Gastroesophageal sphincter (tissue), 3 donors: ENCODE measurements around the gene MIPOL1.

ENCODE experiments used
- EP300 ChIP-seq: sonication (generic); formaldehyde crosslinking; IDR thresholded peaks from one replicate; pipeline ENCODE4 v1.6.1; 2017; ENCODE audit warnings: antibody characterized with exemption, mild to moderate bottlenecking
- POLR2A ChIP-seq, 2 donors: fragments of 450-650 bp; IDR thresholded peaks; one replicate each; pipeline ENCODE4 v1.6.1; 2017; ENCODE audit warnings: antibody characterized with exemption in 2 of 2, mild to moderate bottlenecking in 2 of 2, moderate library complexity in 1 of 2
- POLR2AphosphoS5 ChIP-seq: sonication (generic); formaldehyde crosslinking; IDR thresholded peaks from one replicate; pipeline ENCODE4 v1.6.1; 2017; ENCODE audit warnings: antibody characterized with exemption
- TF ChIP-seq, protein P1 (sequence below), 4 experiments: fragments of 200-600 bp in 2 of 4; fragments of 450-650 bp in 2 of 4; sonication (generic) in 1 of 4; IDR thresholded peaks; one replicate each; pipeline ENCODE4 v1.5.1; 2017 to 2019; ENCODE audit warnings: antibody characterized with exemption in 4 of 4, mild to moderate bottlenecking in 2 of 4, moderate library complexity in 2 of 4

DNA sequence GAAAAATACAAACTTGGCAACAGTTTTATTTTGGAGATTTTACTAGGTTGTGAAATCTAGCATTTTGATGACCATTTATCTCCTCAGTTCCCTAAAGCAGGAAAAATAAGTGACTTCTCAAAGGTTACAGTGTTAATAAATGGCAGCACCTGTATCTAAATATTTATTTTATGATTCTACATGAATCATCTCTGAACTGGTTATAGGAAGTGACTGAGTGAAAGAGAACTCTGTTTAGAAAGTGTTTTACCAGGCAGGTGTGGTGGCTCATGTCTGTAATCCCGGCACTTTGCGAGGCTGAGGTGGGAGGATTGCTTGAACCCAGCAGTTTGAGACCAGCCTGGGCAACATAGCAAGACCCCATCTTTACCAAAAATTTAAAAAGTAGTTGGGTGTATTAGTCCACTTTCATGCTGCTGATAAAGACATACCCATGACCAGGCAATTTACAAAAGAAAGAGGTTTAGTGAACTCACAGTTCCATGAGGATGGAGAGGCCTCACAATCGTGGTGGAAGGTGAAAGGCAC lies 26.3 kb downstream of the MIPOL1 start:
- TF ChIP-seq, protein P1, sequence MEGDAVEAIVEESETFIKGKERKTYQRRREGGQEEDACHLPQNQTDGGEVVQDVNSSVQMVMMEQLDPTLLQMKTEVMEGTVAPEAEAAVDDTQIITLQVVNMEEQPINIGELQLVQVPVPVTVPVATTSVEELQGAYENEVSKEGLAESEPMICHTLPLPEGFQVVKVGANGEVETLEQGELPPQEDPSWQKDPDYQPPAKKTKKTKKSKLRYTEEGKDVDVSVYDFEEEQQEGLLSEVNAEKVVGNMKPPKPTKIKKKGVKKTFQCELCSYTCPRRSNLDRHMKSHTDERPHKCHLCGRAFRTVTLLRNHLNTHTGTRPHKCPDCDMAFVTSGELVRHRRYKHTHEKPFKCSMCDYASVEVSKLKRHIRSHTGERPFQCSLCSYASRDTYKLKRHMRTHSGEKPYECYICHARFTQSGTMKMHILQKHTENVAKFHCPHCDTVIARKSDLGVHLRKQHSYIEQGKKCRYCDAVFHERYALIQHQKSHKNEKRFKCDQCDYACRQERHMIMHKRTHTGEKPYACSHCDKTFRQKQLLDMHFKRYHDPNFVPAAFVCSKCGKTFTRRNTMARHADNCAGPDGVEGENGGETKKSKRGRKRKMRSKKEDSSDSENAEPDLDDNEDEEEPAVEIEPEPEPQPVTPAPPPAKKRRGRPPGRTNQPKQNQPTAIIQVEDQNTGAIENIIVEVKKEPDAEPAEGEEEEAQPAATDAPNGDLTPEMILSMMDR (IDR thresholded peaks at IDR 0.05), result no peak
- TF ChIP-seq EP300 (no peak), POLR2AphosphoS5 (no peak), POLR2A (IDR thresholded peaks at IDR 0.05) (no peak)
